BLaER1 treated with 17β-estradiol and CSF1 and Interleukin-3, amounts not matched to agents 10 nM and 100 nM (cell line): ENCODE measurements around the gene KEL.
"Not testable (repeated sequence)": the region's sequence is repeated elsewhere in the genome, so short reads cannot be mapped to it uniquely, and the experiment has no call there.

Experiments used
- H3K27ac ChIP-seq, 11 experiments: shearing (Covaris generic); formaldehyde crosslinking; 2 replicates each; pipeline ENCODE4 v1.8.1; 2022
- H3K27me3 ChIP-seq, 11 experiments: shearing (Covaris generic); formaldehyde crosslinking; 2 replicates each; pipeline ENCODE4 v1.8.1; 2022
- H3K36me3 ChIP-seq, 11 experiments: shearing (Covaris generic); formaldehyde crosslinking; 2 replicates each; pipeline ENCODE4 v1.8.1; 2022
- H3K4me1 ChIP-seq, 10 experiments: shearing (Covaris generic); formaldehyde crosslinking; 2 replicates each; pipeline ENCODE4 v1.8.1; 2022
- H3K4me2 ChIP-seq, 11 experiments: shearing (Covaris generic); formaldehyde crosslinking; 2 replicates each; pipeline ENCODE4 v1.8.1; 2022
- H3K4me3 ChIP-seq, 10 experiments: shearing (Covaris generic); formaldehyde crosslinking; 2 replicates each; pipeline ENCODE4 v1.8.1; 2022
- H3K9ac ChIP-seq, 11 experiments: shearing (Covaris generic); formaldehyde crosslinking; 2 replicates each; pipeline ENCODE4 v1.8.1; 2022
- H3K9me3 ChIP-seq, 11 experiments: shearing (Covaris generic); formaldehyde crosslinking; replicated peaks in 1 of 11; 2 replicates each; pipeline ENCODE4 v1.8.1; 2022
- H4K20me1 ChIP-seq, 11 experiments: shearing (Covaris generic); formaldehyde crosslinking; 2 replicates each; pipeline ENCODE4 v1.8.1; 2022
- Cebpa-rat ChIP-seq, 11 experiments: shearing (Covaris generic); IDR thresholded peaks; 2 replicates each; pipeline ENCODE4 v1.8.1; 2022

Gene KEL

GRCh38 chr7:142998966-142999365 is 36.8 kb upstream of the KEL start:
- Histone ChIP-seq H3K4me3 (no peak overlapping the region), H3K4me2 (no peak overlapping the region)

GRCh38 chr7:142997456-142997989 is 35.4 kb upstream of the KEL start:
- Histone ChIP-seq H3K27ac (no peak overlapping the region), H3K9me3 (peaks cover 0 to 5% (median 0%) of the 10 kb centered on the region in 11 experiments; a peak in 2 of 22 replicates), H3K9ac (no peak overlapping the region), H3K27me3 (no peaks in the 10 kb centered on the region), H3K4me3 (no peak overlapping the region), H3K4me2 (no peak overlapping the region), H3K4me1 (peaks cover 0 to 5% (median 0%) of the 10 kb centered on the region in 10 experiments; a peak in 2 of 20 replicates), H3K36me3 (no peaks in the 10 kb centered on the region), H4K20me1 (no peaks in the 10 kb centered on the region)
- no peak for TF ChIP-seq Cebpa-rat (IDR thresholded peaks at IDR 0.05)

More at GRCh38 chr7:142998966-142999365, 36.8 kb upstream of the KEL start:
- Histone ChIP-seq H3K9ac (no peak overlapping the region), H3K4me1 (peaks cover 0 to 14% (median 5%) of the 10 kb centered on the region in 10 experiments; a peak in 18 of 20 replicates), H4K20me1 (no peaks in the 10 kb centered on the region), H3K9me3 (no peaks in the 10 kb centered on the region), H3K27me3 (no peaks in the 10 kb centered on the region), H3K36me3 (no peaks in the 10 kb centered on the region), H3K27ac (no peak overlapping the region)
- TF ChIP-seq Cebpa-rat (IDR thresholded peaks at IDR 0.05) = no peak

- Histone ChIP-seq H3K4me1 (peaks cover 0 to 8% (median 0%) of the 10 kb centered on the region in 10 experiments; a peak in 2 of 20 replicates), H3K36me3 (no peaks in the 10 kb centered on the region), H3K27ac (no peak overlapping the region; a peak in 1 of 22 replicates), H3K4me3 (no peak overlapping the region), H3K9me3 (peaks cover 0 to 7% (median 0%) of the 10 kb centered on the region in 11 experiments; a peak in 2 of 22 replicates), H3K27me3 (no peaks in the 10 kb centered on the region), H3K4me2 (peak overlapping the region in 8 of 11 experiments; percentile 4 to 34 (median 19); a peak in 11 of 22 replicates), H4K20me1 (no peaks in the 10 kb centered on the region), H3K9ac (no peak overlapping the region)
- no peak for TF ChIP-seq Cebpa-rat (IDR thresholded peaks at IDR 0.05)
Measured at GRCh38 chr7:142992427-142992826, 30.3 kb upstream of the KEL start.

- TF ChIP-seq Cebpa-rat (IDR thresholded peaks at IDR 0.05) = no peak
- Histone ChIP-seq H3K9ac (no peak overlapping the region), H3K27me3 (no peaks in the 10 kb centered on the region), H3K27ac (no peak overlapping the region), H3K4me3 (no peak overlapping the region), H3K36me3 (no peaks in the 10 kb centered on the region), H3K4me1 (no peaks in the 10 kb centered on the region), H3K4me2 (no peak overlapping the region), H3K9me3 (peaks cover 17 to 46% (median 29%) of the 10 kb centered on the region in 11 experiments), H4K20me1 (no peaks in the 10 kb centered on the region)
Measured at GRCh38 chr7:142984297-142984696, 22.1 kb upstream of the KEL start.

- TF ChIP-seq Cebpa-rat (IDR thresholded peaks at IDR 0.05) = no peak
- peaks cover 21 to 51% (median 32%) of the 10 kb centered on the region in 11 experiments for H3K9me3 ChIP-seq
Measured at GRCh38 chr7:142983825-142984224, 21.7 kb upstream of the KEL start.

GRCh38 chr7:142978402-142978801 is 16.2 kb upstream of the KEL start:
- not testable (repeated sequence) for H4K20me1 ChIP-seq, H3K9ac ChIP-seq, H3K4me3 ChIP-seq, H3K36me3 ChIP-seq, H3K4me1 ChIP-seq, H3K4me2 ChIP-seq, H3K27me3 ChIP-seq, H3K27ac ChIP-seq
- peaks cover 34 to 54% (median 42%) of the 10 kb centered on the region in 11 experiments for H3K9me3 ChIP-seq

More at GRCh38 chr7:142983825-142984224, 21.7 kb upstream of the KEL start:
- H3K27me3 ChIP-seq = no peaks in the 10 kb centered on the region
- no peak overlapping the region for H3K9ac ChIP-seq
- no peaks in the 10 kb centered on the region for H3K36me3 ChIP-seq
- H4K20me1 ChIP-seq = no peaks in the 10 kb centered on the region
- no peak overlapping the region for H3K27ac ChIP-seq
- no peak overlapping the region for H3K4me2 ChIP-seq
- H3K4me1 ChIP-seq = no peaks in the 10 kb centered on the region
- no peak overlapping the region for H3K4me3 ChIP-seq

GRCh38 chr7:142974626-142975025 is 12.5 kb upstream of the KEL start:
- no peaks in the 10 kb centered on the region for H4K20me1 ChIP-seq
- H3K4me2 ChIP-seq = no peak overlapping the region
- H3K27ac ChIP-seq = no peak overlapping the region
- no peaks in the 10 kb centered on the region for H3K36me3 ChIP-seq
- no peak for TF ChIP-seq Cebpa-rat (IDR thresholded peaks at IDR 0.05)
- H3K9me3 ChIP-seq = peaks cover 17 to 38% (median 28%) of the 10 kb centered on the region in 11 experiments; a peak in 21 of 22 replicates
- H3K27me3 ChIP-seq = no peaks in the 10 kb centered on the region
- no peak overlapping the region for H3K4me3 ChIP-seq
- H3K9ac ChIP-seq = no peak overlapping the region
- H3K4me1 ChIP-seq = peaks cover 0 to 2% (median 0%) of the 10 kb centered on the region in 10 experiments; a peak in 5 of 20 replicates

GRCh38 chr7:142969183-142969582 is 7.0 kb upstream of the KEL start:
- Histone ChIP-seq H3K36me3 (no peaks in the 10 kb centered on the region), H3K9ac (no peak overlapping the region), H4K20me1 (no peaks in the 10 kb centered on the region), H3K4me3 (no peak overlapping the region), H3K4me2 (peak overlapping the region in 5 of 11 experiments; percentile 6 to 68 (median 16); a peak in 4 of 22 replicates), H3K4me1 (peaks cover 0 to 17% (median 4%) of the 10 kb centered on the region in 10 experiments; a peak in 5 of 20 replicates), H3K27ac (no peak overlapping the region), H3K9me3 (peaks cover 3 to 22% (median 14%) of the 10 kb centered on the region in 11 experiments; a peak in 15 of 22 replicates), H3K27me3 (no peaks in the 10 kb centered on the region)
- TF ChIP-seq Cebpa-rat (IDR thresholded peaks at IDR 0.05) = no peak

GRCh38 chr7:142968229-142968628 is 6.1 kb upstream of the KEL start:
- peaks cover 0 to 16% (median 8%) of the 10 kb centered on the region in 11 experiments; a peak in 12 of 22 replicates for H3K9me3 ChIP-seq
- H3K4me2 ChIP-seq = peak overlapping the region in 2 of 11 experiments; percentile 40 to 68; a peak in 2 of 22 replicates
- peaks cover 0 to 18% (median 4%) of the 10 kb centered on the region in 10 experiments; a peak in 5 of 20 replicates for H3K4me1 ChIP-seq
- H4K20me1 ChIP-seq = no peaks in the 10 kb centered on the region
- no peak overlapping the region for H3K27ac ChIP-seq
- no peak overlapping the region for H3K4me3 ChIP-seq
- H3K27me3 ChIP-seq = no peaks in the 10 kb centered on the region
- no peak overlapping the region for H3K9ac ChIP-seq
- no peaks in the 10 kb centered on the region for H3K36me3 ChIP-seq
- TF ChIP-seq Cebpa-rat (IDR thresholded peaks at IDR 0.05) = no peak
